CD4-positive, alpha-beta T cell treated with Interferon gamma for 1 hour (primary cell): ENCODE measurements around the gene LRP1-AS.

Source experiments
- DNase-seq: peaks from one replicate; pipeline ENCODE4 v3.0.0-alpha.2; 2020

LRP1-AS gene

GRCh38 chr12:57158665-57159064 is 11.2 kb upstream of the LRP1-AS start:
- no peak for DNase-seq

DNA sequence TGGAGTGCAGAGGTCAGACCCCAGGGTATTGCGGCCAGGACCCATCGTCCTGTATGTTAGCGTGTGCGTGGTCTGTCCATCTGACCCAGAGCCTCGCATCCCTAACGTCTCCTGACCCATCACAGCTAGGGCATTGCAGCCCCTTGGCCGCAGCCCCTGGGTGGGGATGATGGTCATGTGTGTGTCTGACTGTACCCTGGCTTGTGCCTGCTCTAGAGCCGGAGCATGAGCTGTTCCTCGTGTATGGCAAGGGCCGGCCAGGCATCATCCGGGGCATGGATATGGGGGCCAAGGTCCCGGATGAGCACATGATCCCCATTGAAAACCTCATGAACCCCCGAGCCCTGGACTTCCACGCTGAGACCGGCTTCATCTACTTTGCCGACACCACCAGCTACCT is 10.8 kb upstream of the LRP1-AS start:
- DNase-seq, result no peak

DNA sequence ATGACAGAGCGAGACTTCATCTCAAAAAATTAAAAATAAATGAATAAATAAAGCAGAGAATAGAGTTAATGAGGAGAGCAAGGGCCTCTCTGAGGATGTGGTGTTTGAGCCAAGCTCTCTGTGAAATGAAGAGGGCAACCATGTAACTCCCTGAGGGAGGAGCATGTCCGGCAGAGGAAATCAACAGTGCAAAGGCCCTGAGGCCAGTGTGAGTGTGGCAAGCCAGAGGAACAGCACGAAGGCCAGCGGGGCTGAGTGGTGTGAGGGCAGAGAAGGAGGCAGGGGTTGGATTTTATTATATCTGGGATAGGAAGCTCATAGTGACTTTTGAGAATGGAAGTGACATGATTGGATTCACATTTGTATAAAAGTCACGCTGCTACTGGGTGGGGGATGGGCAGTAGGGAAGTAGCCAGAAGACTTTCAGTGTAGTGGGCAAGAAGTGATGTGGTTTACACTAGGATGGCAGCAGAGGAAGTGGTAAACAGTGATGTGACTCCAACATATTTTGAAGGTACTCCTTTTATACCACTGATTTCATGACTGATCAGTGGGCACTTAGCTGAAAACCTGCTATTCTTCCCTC is 10.3 kb upstream of the LRP1-AS start:
- DNase-seq, result no peak

DNA sequence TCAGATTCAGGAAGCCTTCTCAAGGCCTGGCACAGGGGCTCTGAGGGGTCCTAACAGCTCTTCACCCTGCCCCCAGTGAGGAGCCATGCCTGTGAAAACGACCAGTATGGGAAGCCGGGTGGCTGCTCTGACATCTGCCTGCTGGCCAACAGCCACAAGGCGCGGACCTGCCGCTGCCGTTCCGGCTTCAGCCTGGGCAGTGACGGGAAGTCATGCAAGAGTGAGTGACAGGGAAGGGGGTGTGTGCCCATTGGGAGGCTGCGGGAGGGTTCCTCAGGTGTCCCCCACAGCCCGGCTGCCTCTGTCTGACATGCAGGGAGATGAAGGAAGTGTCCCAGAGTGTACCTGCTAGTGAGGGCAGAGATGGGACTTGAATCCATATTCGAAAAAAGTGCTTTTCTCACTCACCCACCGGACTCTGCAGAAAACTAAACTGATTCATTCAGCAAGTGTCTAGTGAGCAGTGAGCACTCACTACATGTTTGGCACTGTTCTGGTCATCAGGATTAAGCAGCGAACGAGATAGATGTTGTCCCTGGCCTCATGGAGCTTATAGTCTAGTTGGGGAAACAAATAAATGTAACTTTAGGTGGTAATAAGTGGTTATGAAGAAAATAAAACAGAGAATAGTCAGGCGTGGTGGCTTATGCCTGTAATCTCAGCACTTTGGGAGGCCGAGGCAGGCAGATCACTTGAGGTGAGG is 9.4 kb upstream of the LRP1-AS start:
- peak; percentile 27 for DNase-seq

- DNase-seq, result no peak
These were observed 7.5 kb upstream of the LRP1-AS start for GRCh38 chr12:57154804-57155434.

DNA sequence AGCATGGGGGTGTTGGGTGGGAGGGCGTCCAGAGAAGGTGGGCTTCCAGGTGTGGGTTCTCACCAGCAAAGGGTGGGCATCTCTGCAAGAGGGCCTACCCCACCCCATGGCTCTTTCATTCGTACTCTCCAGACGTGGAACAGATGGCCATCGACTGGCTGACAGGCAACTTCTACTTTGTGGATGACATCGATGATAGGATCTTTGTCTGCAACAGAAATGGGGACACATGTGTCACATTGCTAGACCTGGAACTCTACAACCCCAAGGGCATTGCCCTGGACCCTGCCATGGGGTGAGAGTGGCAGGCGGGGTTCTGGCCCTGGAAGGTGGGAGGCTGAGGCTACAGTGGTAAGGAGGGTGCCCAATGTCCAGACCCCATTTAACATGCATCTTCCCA is 6.7 kb upstream of the LRP1-AS start:
- no peak for DNase-seq

- no peak for DNase-seq
These were observed 6.1 kb upstream of the LRP1-AS start for GRCh38 chr12:57153415-57153997.

DNA sequence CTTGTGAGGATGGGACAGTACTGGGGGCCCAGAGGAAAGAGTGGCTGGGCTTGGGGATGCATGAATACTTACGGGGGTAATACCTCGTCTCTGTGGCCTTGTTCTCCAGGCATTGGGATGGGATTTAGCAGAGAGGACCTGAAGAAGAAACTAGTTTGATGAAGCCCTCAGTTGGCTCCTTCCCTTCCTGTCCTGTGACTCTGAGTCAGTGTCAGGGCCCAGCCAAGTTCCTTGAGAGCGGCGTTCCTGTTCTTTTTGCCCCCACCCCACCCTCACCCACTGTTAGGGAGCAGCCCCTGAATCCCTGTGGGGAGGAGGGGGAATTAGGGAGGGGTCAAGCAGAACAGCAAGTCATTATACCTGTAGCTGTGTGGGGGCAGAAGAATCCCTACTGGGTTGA is 5.2 kb upstream of the LRP1-AS start:
- no peak for DNase-seq

DNA sequence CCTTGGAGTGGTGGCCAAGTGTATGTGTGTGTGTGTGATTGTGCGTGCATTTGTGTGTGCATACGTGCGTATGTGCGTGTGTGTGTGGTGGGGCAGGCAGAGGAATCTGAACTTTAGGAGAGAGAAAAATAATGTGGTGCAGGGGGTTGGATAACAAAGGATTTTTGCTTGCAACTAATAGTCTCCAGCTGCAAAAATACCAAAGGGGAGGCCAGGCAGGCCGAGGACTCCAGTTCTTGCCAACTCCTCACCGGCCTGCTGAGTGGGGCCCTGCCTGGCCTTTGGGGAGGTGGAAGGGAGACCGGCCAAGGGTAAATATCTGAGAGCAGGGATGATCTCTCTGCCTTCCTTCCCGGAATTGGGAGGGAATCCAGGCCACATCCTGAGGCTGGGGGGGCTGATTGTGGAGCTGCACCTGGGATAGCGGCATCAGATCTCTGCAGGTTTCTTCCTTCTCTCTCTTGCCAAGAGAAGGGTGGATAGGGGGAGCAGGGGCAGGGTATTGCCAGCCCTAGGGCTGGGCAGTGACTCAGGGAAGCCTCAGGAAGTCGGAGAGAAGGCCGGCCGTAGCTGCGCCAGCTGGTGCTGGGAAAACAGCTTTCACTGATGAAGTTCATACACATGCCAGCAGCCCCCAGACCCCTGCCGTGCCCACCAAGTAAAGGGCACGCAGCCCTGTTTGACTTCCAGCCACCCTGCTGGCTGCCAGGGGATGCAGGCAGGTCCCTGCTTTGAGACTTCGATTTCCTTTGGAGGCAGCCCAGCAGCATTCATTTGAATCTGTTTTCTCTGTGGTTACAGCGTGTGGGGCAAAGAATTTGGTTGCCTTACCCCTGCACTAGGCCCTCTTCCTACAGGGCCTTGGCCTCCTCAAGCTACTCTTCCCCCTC is 4.6 kb upstream of the LRP1-AS start:
- DNase-seq, result no peak

DNA sequence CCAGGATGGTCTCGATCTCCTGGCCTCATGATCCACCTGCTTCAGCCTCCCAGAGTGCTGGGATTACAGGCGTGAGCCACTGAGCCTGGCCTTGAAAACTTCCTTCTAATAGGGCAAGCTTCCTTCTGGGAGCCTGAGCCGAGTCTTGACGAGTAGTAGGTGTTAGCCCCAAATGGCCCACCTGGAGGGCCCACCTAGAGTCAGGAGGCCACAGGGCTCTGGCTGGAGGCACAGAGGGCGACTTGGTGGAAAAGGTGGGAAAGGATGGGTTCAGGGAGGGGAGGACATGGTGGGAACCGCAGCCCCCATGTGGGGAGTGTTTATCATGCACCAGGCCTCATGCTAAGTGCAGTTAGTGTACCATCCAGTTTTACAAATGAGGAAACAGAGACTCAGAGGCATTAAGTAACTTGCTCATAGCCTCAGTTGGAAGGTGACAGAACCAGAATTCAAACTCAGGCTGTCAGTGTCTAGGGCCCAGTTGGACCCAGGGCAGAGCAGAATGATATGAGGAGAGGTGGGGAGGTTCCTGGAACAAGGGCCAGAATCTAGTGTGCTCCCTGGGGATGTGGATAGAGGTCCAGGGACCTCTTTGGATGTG is 3.1 kb upstream of the LRP1-AS start:
- no peak for DNase-seq

GRCh38 chr12:57149245-57149900 is 2.0 kb upstream of the LRP1-AS start:
- no peak for DNase-seq

GRCh38 chr12:57148469-57149244 is 1.2 kb upstream of the LRP1-AS start:
- no peak for DNase-seq

GRCh38 chr12:57146092-57146491 is 1.3 kb downstream of the LRP1-AS start:
- DNase-seq, result no peak

DNA sequence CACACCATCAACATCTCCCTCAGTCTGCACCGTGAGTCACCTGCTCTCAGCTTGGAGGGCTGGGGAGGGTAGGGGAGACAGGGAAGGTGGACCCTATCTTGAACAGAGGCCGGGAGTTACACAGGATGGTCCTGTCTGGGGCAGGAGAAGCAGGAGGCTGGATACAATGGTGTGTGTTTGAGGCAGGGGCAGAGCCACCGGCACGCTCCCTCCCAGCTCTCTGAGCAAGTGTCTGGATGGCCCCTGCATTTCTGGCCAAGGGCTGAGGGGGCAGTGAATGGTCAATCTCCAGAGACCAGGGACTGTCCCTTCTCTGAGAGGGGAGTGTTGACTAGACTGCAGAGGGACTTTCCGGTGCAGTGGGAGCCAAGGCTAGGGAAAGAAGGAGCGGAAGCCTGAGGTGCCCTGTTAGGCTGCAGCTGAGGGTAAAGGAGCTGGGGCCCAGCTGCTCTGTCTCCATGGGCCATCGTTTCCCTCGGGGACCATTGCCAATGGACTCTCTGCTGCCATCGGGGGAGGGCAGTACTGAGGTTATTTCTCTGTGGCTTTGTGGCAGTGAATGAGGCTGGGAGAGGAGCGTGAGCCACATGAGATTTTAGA is 1.9 kb downstream of the LRP1-AS start:
- no peak for DNase-seq

DNA sequence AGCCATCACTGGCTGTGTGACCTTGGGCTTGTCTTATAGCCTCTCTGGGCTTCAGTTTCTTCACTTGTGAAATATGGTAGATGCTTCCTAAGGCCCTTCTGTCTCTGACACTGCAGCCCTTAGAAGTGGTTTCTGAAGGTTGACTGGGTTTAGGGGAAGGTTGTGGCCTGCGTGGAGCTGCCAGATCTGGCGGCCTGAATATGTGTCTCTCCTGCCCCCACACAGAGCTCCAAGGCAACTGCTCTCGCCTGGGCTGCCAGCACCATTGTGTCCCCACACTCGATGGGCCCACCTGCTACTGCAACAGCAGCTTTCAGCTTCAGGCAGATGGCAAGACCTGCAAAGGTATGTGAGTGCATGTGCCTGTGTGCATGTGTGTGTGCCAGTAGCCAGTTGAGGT is 4.0 kb downstream of the LRP1-AS start:
- DNase-seq, result no peak

GRCh38 chr12:57142727-57143126 is 4.7 kb downstream of the LRP1-AS start:
- no peak for DNase-seq

- DNase-seq, result no peak
These were observed 5.3 kb downstream of the LRP1-AS start for GRCh38 chr12:57142121-57142520.

DNA sequence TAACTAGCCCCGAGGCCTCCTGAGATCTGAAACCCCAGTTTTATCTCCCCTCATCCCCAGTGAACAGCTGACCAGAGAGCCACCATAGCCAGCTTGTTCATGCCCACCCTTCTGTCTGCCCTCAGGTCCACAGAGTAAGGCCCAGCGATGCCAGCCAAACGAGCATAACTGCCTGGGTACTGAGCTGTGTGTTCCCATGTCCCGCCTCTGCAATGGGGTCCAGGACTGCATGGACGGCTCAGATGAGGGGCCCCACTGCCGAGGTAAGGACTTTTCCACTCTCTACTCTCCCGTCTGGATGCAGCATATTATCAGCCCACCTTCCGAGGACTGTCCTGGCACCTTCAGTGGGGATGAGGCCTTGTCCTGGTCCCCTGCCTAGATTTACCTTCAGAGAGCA is 6.2 kb downstream of the LRP1-AS start:
- no peak for DNase-seq

DNA sequence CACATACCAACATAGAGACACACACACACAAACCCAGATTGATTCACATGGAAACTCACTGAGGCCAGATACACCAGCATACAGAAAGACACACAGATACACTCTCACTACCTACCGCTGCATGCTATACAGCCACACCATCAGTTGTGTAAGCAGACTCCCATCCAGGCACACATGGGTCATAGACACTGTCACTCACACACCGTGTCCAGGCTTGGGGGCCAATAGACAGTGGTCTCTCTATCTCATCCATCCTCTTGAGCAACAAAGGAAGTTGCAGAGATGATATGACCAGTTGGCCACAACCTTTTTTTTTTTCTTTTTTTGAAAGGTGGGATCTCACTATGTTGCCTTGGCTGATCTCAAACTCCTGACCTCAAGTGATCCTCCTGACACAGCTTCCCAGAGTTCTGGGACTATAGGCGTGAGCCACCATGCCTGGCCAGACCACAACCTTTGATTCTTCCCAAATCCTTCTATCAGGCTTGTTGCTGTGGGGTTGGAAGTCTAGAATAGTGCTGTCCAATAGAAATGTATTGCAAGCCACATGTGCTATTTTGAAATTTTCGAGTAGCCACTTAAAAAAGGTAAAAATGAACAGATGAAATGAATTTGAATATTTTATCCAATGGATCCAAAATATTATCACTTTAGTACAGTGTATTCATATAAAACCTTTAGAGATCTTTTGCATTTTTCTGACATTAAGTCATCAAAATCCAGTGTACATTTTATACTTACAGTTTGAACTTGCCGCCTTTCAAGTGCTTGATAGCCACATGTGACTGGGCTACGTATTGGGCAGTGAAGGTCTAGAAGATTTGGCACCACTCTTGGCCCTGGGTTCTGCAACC is 7.4 kb downstream of the LRP1-AS start:
- no peak for DNase-seq
